Measurements from ENCODE around the gene FAM124A. TPM values are rescaled to one million over a fixed set of nuclear protein-coding genes. Genes with fewer than 3 reads are reported as not detected.

FAM124A gene, protein sequence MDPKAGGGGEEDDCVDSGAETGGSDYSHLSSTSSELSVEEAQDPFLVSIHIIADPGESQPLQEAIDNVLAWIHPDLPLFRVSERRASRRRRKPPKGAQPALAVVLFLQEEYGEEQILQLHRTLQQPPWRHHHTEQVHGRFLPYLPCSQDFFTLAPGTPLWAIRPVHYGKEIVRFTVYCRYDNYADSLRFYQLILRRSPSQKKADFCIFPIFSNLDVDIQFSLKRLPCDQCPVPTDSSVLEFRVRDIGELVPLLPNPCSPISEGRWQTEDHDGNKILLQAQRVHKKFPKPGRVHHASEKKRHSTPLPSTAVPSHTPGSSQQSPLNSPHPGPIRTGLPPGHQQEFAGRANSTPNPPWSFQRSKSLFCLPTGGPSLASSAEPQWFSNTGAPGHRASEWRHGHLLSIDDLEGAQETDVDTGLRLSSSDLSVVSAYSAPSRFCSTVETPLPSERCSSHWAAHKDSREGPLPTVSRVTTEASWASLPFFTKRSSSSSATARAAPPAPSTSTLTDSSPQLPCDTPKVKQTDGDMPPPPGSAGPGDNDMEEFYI
- total RNA-seq (2014; rRNA removed; shearing (Covaris generic); ENCODE audit: low replicate concordance), result 0.23 and 0.30 TPM in 2 replicates

DNA sequence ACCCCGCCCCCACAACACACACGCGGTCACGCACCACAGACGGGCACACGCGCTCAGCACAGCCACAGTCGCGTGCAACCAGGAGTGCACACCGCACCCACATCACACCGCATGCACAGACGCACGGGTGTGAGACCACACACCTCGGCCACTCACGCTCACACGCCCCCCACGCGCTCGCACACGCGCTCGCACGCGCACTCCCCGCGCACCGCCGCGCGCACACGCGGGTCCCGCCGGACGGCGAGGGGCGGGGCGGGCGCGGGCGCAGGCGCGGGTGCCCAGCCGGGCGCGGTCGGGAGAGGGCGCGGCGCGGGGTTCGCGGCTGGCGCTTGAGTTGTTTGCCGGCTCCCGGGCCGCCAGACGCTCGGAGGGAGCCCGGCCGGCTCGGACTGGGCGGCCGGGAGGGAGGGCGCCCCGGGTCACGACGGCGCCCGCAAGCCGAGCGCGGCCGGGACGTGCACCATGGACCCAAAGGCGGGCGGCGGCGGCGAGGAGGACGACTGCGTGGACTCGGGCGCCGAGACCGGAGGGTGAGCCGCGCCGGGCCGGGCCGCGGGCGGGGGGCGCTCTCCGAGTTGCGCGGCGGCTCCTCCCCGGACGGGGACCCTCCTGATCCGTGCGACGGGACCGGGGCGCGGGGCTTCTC is at the start of gene FAM124A:
TSS of gene FAM124A (plus strand) at position 362 of the 649 bp plus-strand sequence. CDS start at position 466, 104 bp downstream.
- peak; percentile 22 for DNase-seq (ENCODE audit: low read depth)
- in situ Hi-C loops (cut with HindIII; ENCODE audit: low pct_unique_long_range_greater_than_20kb, low sequenced_read_pairs), result no loop called here

DNA sequence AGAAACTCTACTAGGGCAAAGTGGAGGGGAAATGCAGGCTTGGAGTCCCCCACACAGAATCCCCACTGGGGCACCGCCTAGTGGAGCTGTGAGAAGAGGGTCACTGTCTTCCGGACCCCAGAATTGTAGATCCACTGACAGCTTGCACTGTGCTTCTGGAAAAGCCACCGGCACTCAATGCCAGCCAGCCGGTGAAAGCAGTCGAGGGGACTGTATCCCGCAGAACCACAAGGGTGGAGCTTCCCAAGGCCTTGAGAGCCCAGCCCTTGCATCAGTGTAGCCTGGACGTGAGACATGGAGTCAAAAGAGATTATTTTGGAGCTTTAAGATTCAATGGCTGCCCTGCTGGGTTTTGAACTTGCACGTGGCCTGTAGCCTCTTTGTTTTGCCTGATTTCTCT is 47.2 kb upstream of the FAM124A start:
- DNase-seq (ENCODE audit: low read depth), result no peak
- in situ Hi-C loops (cut with HindIII; ENCODE audit: low pct_unique_long_range_greater_than_20kb, low sequenced_read_pairs), result no loop called here

DNA sequence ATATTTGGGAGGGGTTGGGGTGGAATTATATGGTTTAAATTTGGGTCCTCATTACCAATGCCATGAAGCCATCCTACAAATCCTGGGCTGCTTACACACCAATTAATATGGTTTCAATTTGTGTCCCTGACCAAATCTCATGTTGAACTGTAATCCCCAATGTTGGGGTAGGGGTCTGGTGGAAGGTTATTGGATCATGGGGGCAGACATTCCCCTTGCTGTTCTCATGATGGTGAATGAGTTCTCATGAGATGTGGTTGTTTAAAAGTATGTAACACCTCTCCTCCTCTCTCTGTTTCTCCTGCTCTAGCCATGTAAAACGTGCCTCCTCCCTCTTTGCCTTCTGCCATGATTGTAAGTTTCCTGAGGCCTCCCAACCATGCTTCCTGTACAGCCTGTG is 46.6 kb upstream of the FAM124A start:
- in situ Hi-C loops (cut with HindIII; ENCODE audit: low pct_unique_long_range_greater_than_20kb, low sequenced_read_pairs), result no loop called here

GRCh38 chr13:51177188-51177587 is 45.0 kb upstream of the FAM124A start:
- in situ Hi-C loops (cut with HindIII; ENCODE audit: low pct_unique_long_range_greater_than_20kb, low sequenced_read_pairs), result no loop called here
- DNase-seq (ENCODE audit: low read depth), result no peak

More for the DNA sequence above, 46.6 kb upstream of the FAM124A start:
- DNase-seq (ENCODE audit: low read depth), result no peak

GRCh38 chr13:51178456-51179074 is 43.6 kb upstream of the FAM124A start:
- in situ Hi-C loops (cut with HindIII; ENCODE audit: low pct_unique_long_range_greater_than_20kb, low sequenced_read_pairs), result no loop called here
- no peak for DNase-seq (ENCODE audit: low read depth)

DNA sequence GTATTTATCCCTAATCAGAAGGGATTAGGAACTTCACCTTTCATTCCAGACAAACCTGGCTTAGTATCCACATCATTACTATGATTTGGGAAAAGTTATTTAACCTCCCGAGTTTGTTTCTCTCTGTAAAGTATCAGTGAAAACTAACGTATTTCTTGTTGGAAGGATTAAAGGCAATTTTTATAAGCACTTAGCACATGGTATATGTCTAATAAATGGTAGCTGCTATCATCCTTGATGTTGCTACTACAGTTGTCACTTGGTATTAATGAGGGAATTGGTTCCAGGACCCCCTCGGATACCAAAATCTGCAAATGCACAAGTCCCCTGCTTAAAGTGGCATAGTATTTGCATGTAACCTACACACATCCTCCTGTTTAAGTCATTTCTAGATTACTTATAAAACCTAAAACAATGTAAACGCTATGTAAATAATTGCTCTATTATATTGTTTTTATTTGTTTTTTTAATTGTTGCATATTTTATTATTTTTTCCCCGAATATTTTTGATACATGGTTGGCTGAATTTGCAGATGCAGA is 42.7 kb upstream of the FAM124A start:
- in situ Hi-C loops (cut with HindIII; ENCODE audit: low pct_unique_long_range_greater_than_20kb, low sequenced_read_pairs), result no loop called here

DNA sequence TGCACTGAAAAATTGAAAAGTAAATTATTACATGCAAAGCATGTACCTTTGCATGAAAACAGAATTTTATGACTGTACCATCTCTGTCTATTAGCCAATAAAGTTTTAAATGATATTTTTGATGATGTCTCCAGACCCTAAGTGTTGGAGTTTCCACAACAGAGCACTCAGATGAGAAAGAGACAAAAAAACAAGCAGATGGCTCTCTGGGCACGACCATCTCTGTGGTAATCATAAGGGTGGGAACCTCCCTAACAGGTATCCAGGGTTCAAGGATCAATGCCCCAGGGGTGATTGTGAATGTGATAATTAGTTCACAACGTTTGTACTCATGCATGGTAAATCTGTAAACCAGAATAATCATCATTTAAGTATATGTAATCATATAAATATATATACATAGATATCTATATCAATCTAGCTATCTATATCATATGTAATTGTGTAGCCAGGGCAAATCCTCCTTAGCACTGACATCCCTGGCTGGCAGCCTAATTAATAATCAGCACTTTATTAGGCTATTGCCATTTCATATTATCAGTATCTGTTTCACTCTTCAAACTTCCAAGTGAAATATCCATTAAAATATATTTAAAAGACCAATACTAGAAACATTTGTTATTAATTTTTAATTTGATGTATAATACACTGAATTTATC is 41.2 kb upstream of the FAM124A start:
- in situ Hi-C loops (cut with HindIII; ENCODE audit: low pct_unique_long_range_greater_than_20kb, low sequenced_read_pairs), result no loop called here

More for the DNA sequence above, 42.7 kb upstream of the FAM124A start:
- no peak for DNase-seq (ENCODE audit: low read depth)

GRCh38 chr13:51181786-51182383 is 40.3 kb upstream of the FAM124A start:
- DNase-seq (ENCODE audit: low read depth), result no peak
- in situ Hi-C loops (cut with HindIII; ENCODE audit: low pct_unique_long_range_greater_than_20kb, low sequenced_read_pairs), result no loop called here

More for the DNA sequence above, 41.2 kb upstream of the FAM124A start:
- no peak for DNase-seq (ENCODE audit: low read depth)

DNA sequence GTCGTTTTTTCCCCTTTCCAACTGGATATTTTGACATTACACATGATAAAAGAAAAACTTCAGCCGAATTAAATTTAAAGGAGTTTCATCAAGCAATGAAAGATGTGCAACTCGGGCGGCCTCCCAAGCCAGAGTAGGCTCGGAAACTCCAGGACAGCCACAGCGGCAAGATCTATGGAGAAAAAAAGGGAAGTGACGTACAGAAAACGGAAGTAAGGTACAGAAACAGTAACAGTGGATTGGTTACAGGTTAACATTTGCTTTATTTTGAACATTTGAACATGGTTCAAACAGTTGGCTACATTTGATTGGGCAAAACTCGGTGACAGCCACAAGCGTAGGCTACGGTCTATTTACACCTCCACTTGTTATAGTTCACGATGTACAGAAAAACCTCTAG is 30.5 kb upstream of the FAM124A start:
- in situ Hi-C loops (cut with HindIII; ENCODE audit: low pct_unique_long_range_greater_than_20kb, low sequenced_read_pairs), result no loop called here
- DNase-seq (ENCODE audit: low read depth), result no peak

GRCh38 chr13:51192348-51192747 is 29.9 kb upstream of the FAM124A start:
- no peak for DNase-seq (ENCODE audit: low read depth)
- in situ Hi-C loops (cut with HindIII; ENCODE audit: low pct_unique_long_range_greater_than_20kb, low sequenced_read_pairs), result no loop called here

- no peak for DNase-seq (ENCODE audit: low read depth)
Observed at GRCh38 chr13:51193387-51193786, 28.8 kb upstream of the FAM124A start.

GRCh38 chr13:51194942-51195341 is 27.3 kb upstream of the FAM124A start:
- in situ Hi-C loops (cut with HindIII; ENCODE audit: low pct_unique_long_range_greater_than_20kb, low sequenced_read_pairs), result no loop called here
- no peak for DNase-seq (ENCODE audit: low read depth)

More at GRCh38 chr13:51193387-51193786, 28.8 kb upstream of the FAM124A start:
- in situ Hi-C loops (cut with HindIII; ENCODE audit: low pct_unique_long_range_greater_than_20kb, low sequenced_read_pairs), result no loop called here

DNA sequence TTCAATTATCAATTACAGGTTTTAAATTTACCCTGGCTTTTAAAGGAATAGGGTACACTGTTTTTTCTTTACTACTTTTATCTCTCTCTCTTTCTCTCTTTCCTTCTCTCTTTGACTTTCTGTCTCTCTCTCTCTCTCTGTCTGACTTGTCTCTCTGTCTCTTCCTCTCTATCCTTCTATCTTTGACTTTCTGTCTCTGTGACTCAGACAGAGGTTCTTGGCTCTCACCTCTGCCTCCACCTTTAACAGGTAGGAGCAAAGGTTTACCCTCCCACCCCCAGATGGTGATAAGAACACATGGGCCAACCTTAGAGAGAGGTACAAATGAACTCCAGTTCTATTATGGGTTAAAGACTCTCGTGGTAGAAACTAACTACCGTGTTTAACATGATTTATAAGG is 20.3 kb upstream of the FAM124A start:
- no peak for DNase-seq (ENCODE audit: low read depth)

GRCh38 chr13:51202477-51203046 is 19.6 kb upstream of the FAM124A start:
- in situ Hi-C loops (cut with HindIII; ENCODE audit: low pct_unique_long_range_greater_than_20kb, low sequenced_read_pairs), result no loop called here
- no peak for DNase-seq (ENCODE audit: low read depth)

More for the DNA sequence above, 20.3 kb upstream of the FAM124A start:
- in situ Hi-C loops (cut with HindIII; ENCODE audit: low pct_unique_long_range_greater_than_20kb, low sequenced_read_pairs), result no loop called here

GRCh38 chr13:51206584-51206983 is 15.6 kb upstream of the FAM124A start:
- no peak for DNase-seq (ENCODE audit: low read depth)
- in situ Hi-C loops (cut with HindIII; ENCODE audit: low pct_unique_long_range_greater_than_20kb, low sequenced_read_pairs), result no loop called here

- in situ Hi-C loops (cut with HindIII; ENCODE audit: low pct_unique_long_range_greater_than_20kb, low sequenced_read_pairs), result no loop called here
Observed at GRCh38 chr13:51207881-51208280, 14.3 kb upstream of the FAM124A start.

DNA sequence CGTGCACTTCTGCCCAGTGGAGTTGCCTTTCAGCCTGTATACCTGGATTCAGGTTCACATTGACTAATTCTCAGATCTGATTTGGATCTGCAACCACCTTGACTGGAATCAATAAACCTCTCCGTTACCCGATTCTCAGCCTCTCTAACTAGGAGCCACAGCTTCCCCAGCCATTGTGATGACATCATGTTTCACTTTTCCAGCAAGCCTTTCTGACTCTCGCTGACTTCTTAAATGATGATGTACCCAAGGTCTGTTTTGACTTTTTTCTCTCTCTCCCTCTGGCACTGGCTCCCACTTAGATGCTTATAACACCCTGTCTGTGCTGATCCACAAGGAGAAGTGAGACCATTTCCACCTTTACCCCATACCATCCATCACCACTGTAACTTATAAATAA is 13.5 kb upstream of the FAM124A start:
- in situ Hi-C loops (cut with HindIII; ENCODE audit: low pct_unique_long_range_greater_than_20kb, low sequenced_read_pairs), result no loop called here
- no peak for DNase-seq (ENCODE audit: low read depth)

More at GRCh38 chr13:51207881-51208280, 14.3 kb upstream of the FAM124A start:
- DNase-seq (ENCODE audit: low read depth), result no peak
